Hematopoietic multipotent progenitor cell (in vitro differentiated cells): ENCODE results near the gene LRRC45. TPM values are rescaled to one million over a fixed set of nuclear protein-coding genes. Genes with fewer than 3 reads are reported as not detected.

Experiments
- DNase-seq, 3 donors: peaks; one replicate each; pipeline ENCODE4 v3.0.0-alpha.2; 2011 to 2015; ENCODE audit warnings: low read depth in 2 of 3, low spot score in 2 of 3
- total RNA-seq: library from RNA; depleted of rRNA; stranded (reverse); fragments of >200 nt; gene quantifications from one replicate; pipeline ENCODE4 v1.2.3, GENCODE V29; 2012

Gene LRRC45
- total RNA-seq, 1 donor = 16.4 TPM

GRCh38 chr17:82080048-82080788 lies 57.1 kb downstream of the LRRC45 start:
- no peak for DNase-seq

Other genes starting within 250 kb of the LRRC45 start
- gene GCGR, start 219.2 kb upstream of the LRRC45 start, total RNA-seq = not detected
- gene MCRIP1, start 190.0 kb upstream of the LRRC45 start, total RNA-seq = 65.2 TPM
- gene PPP1R27, start 188.3 kb upstream of the LRRC45 start, total RNA-seq = 1.3 TPM
- 277 TPM for gene P4HB, start 162.8 kb upstream of the LRRC45 start, total RNA-seq
- gene ARHGDIA, start 152.0 kb upstream of the LRRC45 start, total RNA-seq = 206 TPM
- 145 TPM for gene ALYREF, start 131.7 kb upstream of the LRRC45 start, total RNA-seq
- gene ANAPC11, start 131.6 kb upstream of the LRRC45 start, total RNA-seq = 131 TPM
- gene NPB, start 121.1 kb upstream of the LRRC45 start, total RNA-seq = 0.54 TPM
- 43.9 TPM for gene PCYT2, start 111.9 kb upstream of the LRRC45 start, total RNA-seq
- gene SIRT7, start 105.1 kb upstream of the LRRC45 start, total RNA-seq = 31.2 TPM
- gene MAFG, start 95.6 kb upstream of the LRRC45 start, total RNA-seq = 29.6 TPM
- 26.4 TPM for gene PYCR1, start 86.0 kb upstream of the LRRC45 start, total RNA-seq
- not detected for gene MYADML2, start 76.1 kb upstream of the LRRC45 start, total RNA-seq
- gene NOTUM, start 62.1 kb upstream of the LRRC45 start, total RNA-seq = 0.27 TPM
- 28.0 TPM for gene ASPSCR1, start 45.7 kb upstream of the LRRC45 start, total RNA-seq
- 32.3 TPM for gene CENPX, start 427 bp upstream of the LRRC45 start, total RNA-seq
- 18.9 TPM for gene RAC3, start 8.4 kb downstream of the LRRC45 start, total RNA-seq
- gene DCXR, start 14.4 kb downstream of the LRRC45 start, total RNA-seq = 57.9 TPM
- gene RFNG, start 28.5 kb downstream of the LRRC45 start, total RNA-seq = 37.2 TPM
- gene GPS1, start 28.6 kb downstream of the LRRC45 start, total RNA-seq = 138 TPM
- 98.0 TPM for gene DUS1L, start 42.5 kb downstream of the LRRC45 start, total RNA-seq
- gene FASN, start 74.9 kb downstream of the LRRC45 start, total RNA-seq = 80.8 TPM
- 33.9 TPM for gene CCDC57, start 189.5 kb downstream of the LRRC45 start, total RNA-seq
- gene SLC16A3, start 205.7 kb downstream of the LRRC45 start, total RNA-seq = 65.4 TPM